ACC112 (cell line): ENCODE data around the gene BUD13.

Experiments
- H2AFZ ChIP-seq: fragments of 200-600 bp; sonication (generic); one replicate; pipeline ENCODE4 v1.6.0; 2017; ENCODE audit warnings: antibody characterized with exemption, low read length; ENCODE audit not compliant: unreplicated experiment
- H3K27ac ChIP-seq: fragments of 200-600 bp; sonication (generic); 2 replicates; pipeline ENCODE4 v1.5.1; 2014; ENCODE audit warnings: low read depth, mild to moderate bottlenecking, antibody characterized with exemption, low read length, moderate library complexity
- H3K27me3 ChIP-seq: fragments of 200-600 bp; sonication (generic); 2 replicates; pipeline ENCODE4 v1.6.1; 2014; ENCODE audit warnings: mild to moderate bottlenecking, antibody characterized with exemption, low read length, moderate library complexity, mixed read lengths; ENCODE audit not compliant: insufficient read depth
- H3K36me3 ChIP-seq: fragments of 200-600 bp; sonication (generic); 2 replicates; pipeline ENCODE4 v1.6.1; 2016; ENCODE audit warnings: mild to moderate bottlenecking, antibody characterized with exemption, low read length, moderate library complexity, mixed read lengths; ENCODE audit not compliant: insufficient read depth
- H3K4me1 ChIP-seq: fragments of 200-600 bp; sonication (generic); one replicate; pipeline ENCODE4 v1.6.1; 2016; ENCODE audit warnings: low read length, mixed read lengths; ENCODE audit not compliant: insufficient read depth, unreplicated experiment, control insufficient read depth
- H3K4me3 ChIP-seq: fragments of 200-600 bp; sonication (generic); 2 replicates; pipeline ENCODE4 v1.5.1; 2014; ENCODE audit warnings: mild to moderate bottlenecking, low read depth, low read length
- H3K79me2 ChIP-seq: fragments of 200-600 bp; sonication (generic); one replicate; pipeline ENCODE4 v1.6.0; 2016; ENCODE audit warnings: low read length; ENCODE audit not compliant: control insufficient read depth, unreplicated experiment, insufficient read depth

The BUD13 gene

DNA sequence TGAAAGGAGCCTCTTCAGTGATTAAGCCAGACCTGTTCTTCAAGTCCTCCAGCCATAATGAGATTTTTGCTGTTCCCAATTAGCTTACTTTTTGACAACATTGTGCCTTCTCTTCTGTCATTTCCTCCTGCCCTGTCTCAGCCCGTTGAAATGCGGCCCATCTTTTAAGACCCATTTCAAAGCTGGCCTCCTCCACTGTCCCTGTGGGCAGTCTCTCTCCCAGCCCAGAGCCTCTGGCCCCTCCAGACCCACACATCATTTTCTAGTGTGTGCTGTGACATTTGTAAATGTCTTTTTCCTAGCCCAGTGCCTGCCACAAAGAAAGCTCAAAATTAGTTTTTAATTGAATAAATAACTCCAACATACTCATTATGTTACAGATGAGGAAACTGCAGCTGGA lies 70.9 kb downstream of the BUD13 start:
- no peaks in the 10 kb centered on the region for H3K36me3 ChIP-seq
- no peak overlapping the region for H3K4me3 ChIP-seq
- H3K27me3 ChIP-seq = peaks cover 12% of the 10 kb centered on the region
- no peak overlapping the region for H2AFZ ChIP-seq
- no peak overlapping the region for H3K27ac ChIP-seq
- no peaks in the 10 kb centered on the region for H3K79me2 ChIP-seq
- no peaks in the 10 kb centered on the region for H3K4me1 ChIP-seq

DNA sequence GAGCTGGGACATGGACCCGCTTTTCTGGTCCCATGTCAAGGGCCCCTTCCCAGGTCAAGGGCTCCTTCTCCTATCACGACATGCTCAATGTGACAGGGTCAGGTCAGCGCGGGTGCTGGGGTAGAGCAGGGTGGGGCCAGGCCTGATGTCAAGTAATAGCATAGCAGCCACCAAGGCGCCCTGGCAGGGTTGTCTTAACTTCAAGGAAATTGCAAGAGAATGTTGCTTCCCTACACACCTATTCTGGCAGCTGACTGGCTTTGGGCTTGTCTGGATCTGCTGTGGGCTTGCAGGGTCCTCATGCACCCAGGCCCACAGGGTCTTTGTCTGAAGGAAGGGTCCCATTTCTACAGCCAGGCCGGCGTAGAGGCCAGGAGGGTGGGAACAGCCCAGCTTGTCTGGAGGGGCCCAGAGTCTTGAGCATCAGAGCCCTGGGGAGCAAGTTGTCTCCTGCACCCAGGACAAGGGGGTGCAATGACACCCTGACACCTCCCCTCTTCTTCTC lies 71.4 kb downstream of the BUD13 start:
- H2AFZ ChIP-seq = no peak overlapping the region
- no peak overlapping the region for H3K27ac ChIP-seq
- H3K4me3 ChIP-seq = no peak overlapping the region
- H3K36me3 ChIP-seq = no peaks in the 10 kb centered on the region
- peaks cover 8% of the 10 kb centered on the region; the same call in 1 of the 2 replicates for H3K27me3 ChIP-seq
- H3K79me2 ChIP-seq = no peaks in the 10 kb centered on the region
- H3K4me1 ChIP-seq = no peaks in the 10 kb centered on the region

DNA sequence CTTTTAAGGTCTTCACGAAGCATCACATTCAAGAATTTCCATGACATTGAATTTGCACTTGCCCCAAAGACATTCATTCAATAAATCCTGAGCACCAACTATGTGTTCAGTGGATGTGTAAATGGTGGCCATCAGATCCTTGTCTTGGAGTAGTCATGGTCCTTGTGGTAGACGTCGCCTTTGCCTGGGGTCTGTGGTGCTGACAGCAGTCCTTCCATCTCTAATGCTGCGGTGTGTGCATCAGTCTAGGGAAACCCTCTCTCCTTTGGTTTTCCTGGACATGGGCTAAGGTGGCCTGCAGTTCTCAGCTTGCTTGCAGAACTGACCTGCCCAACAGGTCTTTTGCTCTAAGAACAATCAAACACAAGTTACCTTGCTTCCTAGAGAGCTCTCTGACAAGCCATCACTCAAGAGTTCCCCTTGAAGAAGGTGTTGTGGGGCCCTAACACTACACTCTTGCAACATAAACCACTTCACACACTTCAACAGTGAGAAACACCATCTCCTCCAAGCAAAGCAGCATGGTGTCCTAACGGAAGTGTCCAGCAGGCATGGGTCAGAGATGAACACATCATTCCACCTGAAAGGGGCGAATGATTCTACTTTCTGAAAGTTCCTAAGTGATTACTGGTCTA lies 72.1 kb downstream of the BUD13 start:
- Histone ChIP-seq H3K27ac (no peak overlapping the region), H3K79me2 (no peaks in the 10 kb centered on the region), H2AFZ (no peak overlapping the region), H3K27me3 (0 out of 2 replicates have a peak, but pooled peaks cover 7% of the 10 kb centered on the region), H3K4me3 (no peak overlapping the region), H3K36me3 (no peaks in the 10 kb centered on the region), H3K4me1 (no peaks in the 10 kb centered on the region)
